ENCODE results near the gene LMAN1L.

- TF ChIP-seq SUZ12 (IDR thresholded peaks at IDR 0.05; ENCODE audit: extremely low read depth, insufficient read depth, insufficient read length): no peak
- no peak for TF ChIP-seq YY1 (IDR thresholded peaks at IDR 0.05; ENCODE audit: insufficient read depth, insufficient read length)
Measured at GRCh38 chr15:74785194-74786032, 27.2 kb upstream of the LMAN1L start.

Data from NT2/D1 (cell line).